GM18870 (cell line): ENCODE data around the gene GCM1.
"Not testable (repeated sequence)": the region's sequence is repeated elsewhere in the genome, so short reads cannot be mapped to it uniquely, and the experiment has no call there.

ENCODE experiments used
- ATAC-seq: cut with Tn5 transposase; IDR thresholded peaks from one replicate; pipeline ENCODE4 v1.9.1; 2021; ENCODE audit warnings: moderate library complexity; ENCODE audit not compliant: unreplicated experiment

The GCM1 gene

GRCh38 chr6:53148684-53149083, at the start of gene GCM1:
Gene GCM1, minus strand, starts transcription at chr6:53148841. Its CDS starts 3,209 bp downstream, at chr6:53145632.
- ATAC-seq = no peak

GRCh38 chr6:53197553-53197952, 48.9 kb upstream of the GCM1 start:
- no peak for ATAC-seq

- ATAC-seq = no peak
These were observed 46.4 kb upstream of the GCM1 start for GRCh38 chr6:53195048-53195447.

- no peak for ATAC-seq
These were observed 44.1 kb upstream of the GCM1 start for GRCh38 chr6:53192682-53193188.

- ATAC-seq = no peak
These were observed 40.9 kb upstream of the GCM1 start for GRCh38 chr6:53189554-53189953.

GRCh38 chr6:53188833-53189232, 40.2 kb upstream of the GCM1 start:
- no peak for ATAC-seq

- ATAC-seq = no peak
These were observed 32.0 kb upstream of the GCM1 start for GRCh38 chr6:53180678-53181077.

- ATAC-seq = no peak
These were observed 31.5 kb upstream of the GCM1 start for GRCh38 chr6:53179961-53180651.

GRCh38 chr6:53178837-53179432, 30.3 kb upstream of the GCM1 start:
- no peak for ATAC-seq

GRCh38 chr6:53175027-53175426, 26.4 kb upstream of the GCM1 start:
- no peak for ATAC-seq

- ATAC-seq = no peak
These were observed 23.8 kb upstream of the GCM1 start for GRCh38 chr6:53172468-53172803.

GRCh38 chr6:53171605-53172467, 23.2 kb upstream of the GCM1 start:
- peak; percentile 57 for ATAC-seq

GRCh38 chr6:53168516-53169267, 20.1 kb upstream of the GCM1 start:
- ATAC-seq = no peak

GRCh38 chr6:53165293-53165692, 16.7 kb upstream of the GCM1 start:
- no peak for ATAC-seq

- no peak for ATAC-seq
These were observed 14.0 kb upstream of the GCM1 start for GRCh38 chr6:53162606-53163005.

- no peak for ATAC-seq
These were observed 12.9 kb upstream of the GCM1 start for GRCh38 chr6:53161481-53162009.

GRCh38 chr6:53159558-53159957, 10.9 kb upstream of the GCM1 start:
- ATAC-seq = no peak

- ATAC-seq = not testable (repeated sequence)
These were observed 9.4 kb upstream of the GCM1 start for GRCh38 chr6:53158076-53158475.

GRCh38 chr6:53155279-53155678, 6.6 kb upstream of the GCM1 start:
- not testable (repeated sequence) for ATAC-seq

- ATAC-seq = no peak
These were observed 6.2 kb upstream of the GCM1 start for GRCh38 chr6:53154794-53155193.

GRCh38 chr6:53154071-53154470, 5.4 kb upstream of the GCM1 start:
- no peak for ATAC-seq
